ENCODE measurements around the gene CD52. TPM values are rescaled to one million over a fixed set of nuclear protein-coding genes. Genes with fewer than 3 reads are reported as not detected.

The CD52 gene
- total RNA-seq, 1 experiment from 2014 or later: 2.0 TPM

DNA sequence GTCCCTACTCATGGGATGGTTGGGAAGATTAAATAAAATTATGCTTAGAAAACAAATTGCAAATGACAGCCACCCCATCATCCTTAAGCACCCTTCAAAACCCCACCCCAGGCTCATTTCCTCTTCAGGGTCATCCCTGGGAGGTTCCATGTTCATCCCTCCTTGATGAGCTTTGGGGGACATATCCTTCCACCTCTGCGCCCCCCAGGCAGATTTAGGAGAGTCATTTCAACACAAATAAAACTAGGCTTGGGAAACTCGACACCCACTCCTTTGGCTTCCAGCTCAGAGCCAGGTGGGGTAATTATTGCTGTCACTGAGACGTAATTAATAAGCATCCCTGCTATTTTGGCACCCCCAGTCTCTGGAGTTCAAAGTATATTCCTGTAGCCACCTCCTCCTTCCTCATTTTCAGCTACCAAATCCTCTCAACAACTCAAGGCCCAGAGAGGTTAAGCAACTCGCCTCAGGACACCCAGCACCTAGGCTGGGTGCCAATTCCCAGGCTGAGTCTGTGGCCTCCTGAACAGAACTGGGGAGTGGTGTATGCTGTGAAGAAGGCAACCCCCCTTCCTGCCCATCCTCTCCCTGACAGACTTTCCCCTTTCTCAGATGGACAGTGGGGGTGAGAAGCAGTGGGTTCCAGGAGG is 35.6 kb downstream of the CD52 start:
- peak overlapping the region; percentile 40 for H3K9ac ChIP-seq (ENCODE audit: low read length)
- TF ChIP-seq YY1 (IDR thresholded peaks at IDR 0.05; ENCODE audit: extremely low read depth, insufficient replicate concordance, low read depth, low read length) (no peak), FOSL1 (IDR thresholded peaks at IDR 0.05; ENCODE audit: low read depth) (no peak), SIN3A (IDR thresholded peaks at IDR 0.05; ENCODE audit: low read depth) (no peak), EZH2phosphoT487 (IDR thresholded peaks at IDR 0.05; ENCODE audit: borderline replicate concordance) (no peak)
- TF ChIP-seq, protein P1, sequence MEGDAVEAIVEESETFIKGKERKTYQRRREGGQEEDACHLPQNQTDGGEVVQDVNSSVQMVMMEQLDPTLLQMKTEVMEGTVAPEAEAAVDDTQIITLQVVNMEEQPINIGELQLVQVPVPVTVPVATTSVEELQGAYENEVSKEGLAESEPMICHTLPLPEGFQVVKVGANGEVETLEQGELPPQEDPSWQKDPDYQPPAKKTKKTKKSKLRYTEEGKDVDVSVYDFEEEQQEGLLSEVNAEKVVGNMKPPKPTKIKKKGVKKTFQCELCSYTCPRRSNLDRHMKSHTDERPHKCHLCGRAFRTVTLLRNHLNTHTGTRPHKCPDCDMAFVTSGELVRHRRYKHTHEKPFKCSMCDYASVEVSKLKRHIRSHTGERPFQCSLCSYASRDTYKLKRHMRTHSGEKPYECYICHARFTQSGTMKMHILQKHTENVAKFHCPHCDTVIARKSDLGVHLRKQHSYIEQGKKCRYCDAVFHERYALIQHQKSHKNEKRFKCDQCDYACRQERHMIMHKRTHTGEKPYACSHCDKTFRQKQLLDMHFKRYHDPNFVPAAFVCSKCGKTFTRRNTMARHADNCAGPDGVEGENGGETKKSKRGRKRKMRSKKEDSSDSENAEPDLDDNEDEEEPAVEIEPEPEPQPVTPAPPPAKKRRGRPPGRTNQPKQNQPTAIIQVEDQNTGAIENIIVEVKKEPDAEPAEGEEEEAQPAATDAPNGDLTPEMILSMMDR (IDR thresholded peaks at IDR 0.05 in 2 of 3, conservative IDR thresholded peaks at IDR 0.05 in 1 of 3; ENCODE audit: borderline replicate concordance in 1 of 3, insufficient read depth in 1 of 3, low read depth in 2 of 3, low read length in 2 of 3): no peak
- CTCF ChIA-PET: interaction anchor here (1.4 kb wide), 1 partner anchor 11 kb away, joined by 8 read pairs; no protein-coding TSS in a partner anchor
- no peaks in the 10 kb centered on the region for H3K9me3 ChIP-seq (ENCODE audit: control insufficient read depth in 1 of 2, insufficient read depth in 1 of 2, low read depth in 1 of 2, low read length in 2 of 2)
- DNase-seq (ENCODE audit: low read depth, low spot score): no peak
- BruUV-seq (replicated peaks): no TSS peak
- RAD21 ChIA-PET (ENCODE audit: low non-redundant PET in 1 of 2, low total read pairs in 2 of 2, uncharacterized antibody in 2 of 2, unreplicated experiment in 2 of 2): no interaction called here
- H3K36me3 ChIP-seq (ENCODE audit: control insufficient read depth in 1 of 2, insufficient read depth in 2 of 2, low read length in 2 of 2): no peaks in the 10 kb centered on the region
- POLR2A ChIA-PET: interaction anchor here (1.2 to 1.5 kb wide), 2 partner anchors 11 to 25 kb away, joined by 3 to 5 read pairs; no protein-coding TSS in a partner anchor
- H2AFZ ChIP-seq (ENCODE audit: low read depth, low read length, poor library complexity, severe bottlenecking): no peak overlapping the region
- no peaks in the 10 kb centered on the region for H4K20me1 ChIP-seq (ENCODE audit: insufficient read depth)
- H3K27me3 ChIP-seq (ENCODE audit: insufficient read depth, low read length): no peaks in the 10 kb centered on the region
- H3K4me2 ChIP-seq (ENCODE audit: low read length): peak overlapping the region; percentile 80
- H3K4me1 ChIP-seq (ENCODE audit: control insufficient read depth in 1 of 2, insufficient read depth in 2 of 2, low read length in 2 of 2): peaks cover 66 to 88% of the 10 kb centered on the region in 2 experiments
- peak overlapping the region; percentile 34 to 51 for H3K4me3 ChIP-seq (replicated peaks in 1 of 2; ENCODE audit: low read depth in 1 of 2, low read length in 2 of 2)
- no peaks in the 10 kb centered on the region for H3K9me2 ChIP-seq (ENCODE audit: insufficient read depth)
- H3K27ac ChIP-seq (ENCODE audit: low read depth, low read length): peak overlapping the region; percentile 27; the same call in 1 of the 2 replicates
- intact Hi-C loops (cut with micrococcal nuclease): no loop called here
- ATAC-seq: 0 out of 2 replicates have a peak, but pooled peaks have one; percentile 0
- no peaks in the 10 kb centered on the region for H3K79me2 ChIP-seq (ENCODE audit: insufficient read depth, low read length)
